Hepatocyte (in vitro differentiated cells): ENCODE results near the gene KDM4C.

ENCODE experiments used
- CTCF ChIP-seq: fragments of 200-600 bp; sonication (generic); IDR thresholded peaks from 2 replicates; pipeline ENCODE4 v1.5.1; 2016; ENCODE audit warnings: antibody characterized with exemption, mild to moderate bottlenecking; ENCODE audit not compliant: poor library complexity
- EZH2 ChIP-seq: fragments of 200-600 bp; sonication (generic); IDR thresholded peaks from 2 replicates; pipeline ENCODE4 v1.6.1; 2016; ENCODE audit warnings: antibody characterized with exemption, mild to moderate bottlenecking, borderline replicate concordance
- EZH2phosphoT487 ChIP-seq: fragments of 200-600 bp; sonication (generic); IDR thresholded peaks from one replicate; pipeline ENCODE4 v1.6.1; 2018; ENCODE audit warnings: antibody characterized with exemption, mild to moderate bottlenecking, low read depth, moderate library complexity; ENCODE audit not compliant: unreplicated experiment, severe bottlenecking

- TF ChIP-seq CTCF, result no peak
- TF ChIP-seq EZH2, result no peak
- no peak for TF ChIP-seq EZH2phosphoT487
Measured at GRCh38 chr9:7137040-7137439, 379.3 kb downstream of the KDM4C start.
